Superior temporal gyrus (tissue), 1 donor: Measurements from ENCODE around the gene PSPH.
"Not testable (repeated sequence)": the region's sequence is repeated elsewhere in the genome, so short reads cannot be mapped to it uniquely, and the experiment has no call there.

ENCODE experiments used
- DNase-seq: peaks from one replicate; pipeline ENCODE4 v3.0.0-alpha.2; 2016; ENCODE audit errors: extremely low spot score

The PSPH gene

GRCh38 chr7:56063500-56063881 is 12.2 kb upstream of the PSPH start:
- DNase-seq = no peak

- no peak for DNase-seq
Observed at GRCh38 chr7:56062382-56062781, 11.1 kb upstream of the PSPH start.

GRCh38 chr7:56053993-56054392 is 2.7 kb upstream of the PSPH start:
- DNase-seq = no peak

- DNase-seq = no peak
Observed at GRCh38 chr7:56053379-56053778, 2.1 kb upstream of the PSPH start.

DNA sequence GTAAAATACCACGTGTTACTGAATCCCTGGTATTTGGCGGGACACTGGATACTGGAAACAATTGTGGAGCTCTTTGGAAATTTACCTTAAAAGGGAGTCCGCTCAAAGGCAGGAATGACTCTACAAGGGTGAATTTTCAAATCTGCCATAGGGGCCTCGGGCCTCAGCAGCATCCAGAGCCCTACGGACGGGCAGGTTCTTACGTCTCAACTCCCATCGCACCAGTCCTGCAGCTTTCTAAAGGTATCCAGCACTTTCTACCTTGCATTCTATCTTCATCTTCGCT is 248 bp downstream of the PSPH start:
- no peak for DNase-seq

GRCh38 chr7:56048763-56049162 is 2.5 kb downstream of the PSPH start:
- DNase-seq = not testable (repeated sequence)

DNA sequence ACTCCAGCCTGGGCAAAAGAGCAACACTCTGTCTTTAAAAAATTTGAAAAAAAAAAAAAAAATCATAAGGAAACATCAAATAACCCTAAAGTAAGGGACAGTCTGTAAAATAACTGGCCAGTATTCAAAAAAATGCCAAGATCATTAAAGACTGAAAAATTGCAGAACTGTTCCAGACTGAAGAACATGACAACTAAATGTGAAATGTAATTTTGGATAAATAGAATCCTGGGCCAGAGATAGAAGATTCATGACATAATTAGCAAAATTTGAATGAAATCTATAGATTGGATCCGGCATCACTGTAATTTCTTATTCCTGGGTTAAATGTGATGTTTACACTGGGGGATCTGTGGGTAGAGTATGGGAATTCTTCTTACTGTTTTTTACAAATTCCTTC is 3.0 kb downstream of the PSPH start:
- no peak for DNase-seq

GRCh38 chr7:56047446-56048116 is 3.7 kb downstream of the PSPH start:
- DNase-seq = not testable (repeated sequence)

GRCh38 chr7:56046721-56047445 is 4.4 kb downstream of the PSPH start:
- DNase-seq = no peak

DNA sequence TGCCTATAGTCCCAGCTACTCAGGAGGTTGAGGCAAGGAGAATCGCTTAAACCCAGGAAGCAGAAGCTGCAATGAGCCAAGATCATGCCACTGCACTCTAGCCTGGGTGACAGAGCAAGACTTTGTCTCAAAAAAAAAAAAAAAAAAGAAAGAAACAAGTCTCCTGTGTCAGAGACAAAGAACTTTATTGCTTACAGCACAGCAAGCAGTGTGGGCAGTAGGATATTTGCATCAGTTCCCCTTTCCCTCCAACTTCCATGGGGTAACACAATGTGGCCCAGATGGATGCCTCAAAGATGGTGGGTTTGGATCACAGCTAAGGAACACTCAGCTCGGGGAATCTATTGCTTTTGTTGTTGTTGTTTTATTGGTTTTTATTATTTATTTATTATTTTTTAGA is 5.5 kb downstream of the PSPH start:
- DNase-seq = not testable (repeated sequence)

DNA sequence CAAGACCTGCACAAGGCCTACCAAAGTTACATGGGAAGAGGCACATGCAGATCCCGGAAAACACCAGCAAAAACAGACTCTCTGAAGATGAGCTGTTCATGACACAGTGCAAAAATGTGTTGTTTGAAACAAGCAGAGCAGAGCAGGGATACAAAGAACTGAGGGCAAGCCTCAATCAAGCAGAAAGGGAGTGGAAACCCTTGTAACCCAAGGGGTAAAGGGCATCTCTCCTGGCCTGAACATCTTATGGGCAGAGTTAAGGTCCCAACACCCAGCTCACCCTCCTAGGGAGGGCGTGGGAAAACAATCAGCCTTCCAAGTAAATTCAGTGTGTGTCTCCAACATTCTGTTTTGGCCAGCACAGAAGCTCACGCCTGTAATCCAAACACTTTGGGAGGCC is 10.5 kb downstream of the PSPH start:
- no peak for DNase-seq

DNA sequence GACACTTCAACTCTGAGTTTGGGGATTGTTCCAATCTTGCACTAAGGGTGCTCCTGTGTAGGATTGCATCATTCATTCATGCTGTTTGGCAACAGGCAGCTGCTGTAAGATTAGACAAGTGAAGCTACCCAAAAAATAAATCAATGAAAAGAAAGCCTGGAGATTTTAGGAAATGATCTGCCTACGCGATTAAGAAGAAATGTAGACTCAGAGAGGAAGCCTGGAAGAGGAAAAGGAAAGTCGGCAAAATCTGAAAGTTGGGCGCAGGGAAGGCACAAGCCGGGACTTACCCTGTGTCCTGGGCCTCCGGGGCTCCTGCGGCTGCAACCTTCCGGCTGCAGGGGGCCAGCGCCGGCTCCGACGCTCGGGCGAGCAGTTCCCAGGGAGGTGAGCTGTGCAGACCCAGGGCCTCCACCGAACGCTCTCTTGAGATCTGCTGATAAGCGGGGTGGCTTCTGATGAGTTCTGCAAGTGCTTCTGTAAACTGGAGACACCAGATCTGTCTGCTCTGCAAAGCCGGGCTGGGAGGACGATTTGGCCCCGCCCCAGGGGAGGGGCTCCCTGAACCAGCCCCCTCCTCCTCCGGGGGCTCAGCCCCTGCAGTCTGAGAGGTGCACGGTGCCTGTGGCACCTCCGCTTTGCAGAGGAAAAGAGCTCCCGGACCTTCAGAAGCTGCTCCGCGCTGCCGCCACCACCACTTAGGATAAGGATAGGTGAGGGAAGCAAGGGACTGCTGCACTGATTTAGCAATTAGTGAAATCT is 17.4 kb downstream of the PSPH start:
- DNase-seq = peak; percentile 54

GRCh38 chr7:56032578-56032977 is 18.7 kb downstream of the PSPH start:
- not testable (repeated sequence) for DNase-seq

- DNase-seq = not testable (repeated sequence)
Observed at GRCh38 chr7:56031556-56031955, 19.7 kb downstream of the PSPH start.

DNA sequence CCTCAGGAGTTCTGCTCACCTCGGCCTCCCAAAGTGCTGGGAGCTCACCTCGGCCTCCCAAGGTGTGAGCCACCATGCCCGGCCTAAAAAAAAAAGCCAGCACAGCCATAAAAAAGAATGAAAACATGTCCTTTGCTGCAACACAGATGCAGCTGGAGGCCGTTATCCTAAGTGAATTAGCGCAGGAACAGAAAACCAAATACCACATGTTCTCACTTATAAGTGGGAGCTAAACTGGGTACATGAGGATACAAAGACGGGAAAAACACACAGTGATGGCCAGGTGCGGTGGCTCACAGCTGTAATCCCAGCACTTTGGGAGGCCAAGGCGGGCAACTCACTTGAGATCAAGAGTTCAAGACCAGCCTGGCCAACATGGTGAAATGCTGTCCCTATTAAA is 20.9 kb downstream of the PSPH start:
- DNase-seq = no peak

- no peak for DNase-seq
Observed at GRCh38 chr7:56028942-56029630, 22.2 kb downstream of the PSPH start.

DNA sequence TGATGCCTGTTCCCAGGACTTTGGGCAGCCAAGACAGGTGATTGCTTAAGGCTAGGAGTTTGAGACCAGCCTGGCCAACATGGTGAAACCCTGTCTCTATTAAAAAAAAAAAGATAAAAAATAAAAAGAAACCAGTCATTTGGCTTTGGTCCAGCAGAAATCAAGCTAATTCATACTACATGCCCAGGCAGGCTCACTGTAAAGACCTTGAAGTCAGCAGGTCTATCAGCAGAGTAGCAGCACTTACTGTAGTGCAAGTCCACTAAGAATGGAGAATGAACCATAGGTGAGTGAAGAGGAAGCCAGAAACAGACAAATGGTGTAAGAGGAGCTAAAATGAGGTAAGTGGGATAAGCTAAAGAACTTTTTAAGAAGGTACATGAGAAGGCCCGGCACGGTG is 24.7 kb downstream of the PSPH start:
- no peak for DNase-seq

- no peak for DNase-seq
Observed at GRCh38 chr7:56023500-56023899, 27.7 kb downstream of the PSPH start.

DNA sequence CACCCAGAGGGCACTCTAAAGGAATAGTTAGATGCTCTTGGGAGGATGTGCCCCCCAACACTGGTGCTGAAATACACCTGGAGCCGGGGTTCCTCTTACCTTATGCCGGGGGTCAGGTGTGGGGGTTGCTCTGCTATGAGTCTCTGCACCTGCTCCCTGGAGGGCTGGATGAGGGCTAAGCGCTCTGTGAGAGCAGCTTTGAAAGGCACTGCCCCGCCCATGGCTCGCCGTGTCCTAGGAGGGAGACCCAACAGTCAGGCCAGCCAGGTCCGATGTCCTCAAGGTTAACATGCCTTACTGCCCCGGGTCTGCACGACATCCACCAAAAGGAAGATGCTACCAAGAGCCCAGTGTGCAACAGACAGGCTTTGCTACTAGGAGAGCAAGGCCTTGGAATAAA is 31.7 kb downstream of the PSPH start:
- DNase-seq = no peak

DNA sequence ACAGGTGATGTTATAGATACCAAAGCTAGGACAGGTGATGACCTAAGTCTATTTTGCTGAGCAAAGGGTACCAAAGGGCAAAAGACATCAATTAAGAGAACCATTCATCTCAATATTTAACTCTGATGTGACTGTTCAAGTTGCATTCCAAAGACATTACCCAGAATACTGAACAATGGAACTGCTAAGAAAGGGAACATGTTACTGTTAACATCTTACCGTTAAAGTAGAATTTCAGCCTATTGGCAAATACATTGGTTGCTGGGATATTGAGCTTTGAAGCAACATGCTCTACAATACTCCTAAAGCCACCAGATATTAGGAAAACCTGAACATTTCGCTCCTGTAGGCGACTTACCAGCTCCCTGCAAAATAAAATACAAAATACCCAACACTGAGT is 34.2 kb downstream of the PSPH start:
- DNase-seq = not testable (repeated sequence)

DNA sequence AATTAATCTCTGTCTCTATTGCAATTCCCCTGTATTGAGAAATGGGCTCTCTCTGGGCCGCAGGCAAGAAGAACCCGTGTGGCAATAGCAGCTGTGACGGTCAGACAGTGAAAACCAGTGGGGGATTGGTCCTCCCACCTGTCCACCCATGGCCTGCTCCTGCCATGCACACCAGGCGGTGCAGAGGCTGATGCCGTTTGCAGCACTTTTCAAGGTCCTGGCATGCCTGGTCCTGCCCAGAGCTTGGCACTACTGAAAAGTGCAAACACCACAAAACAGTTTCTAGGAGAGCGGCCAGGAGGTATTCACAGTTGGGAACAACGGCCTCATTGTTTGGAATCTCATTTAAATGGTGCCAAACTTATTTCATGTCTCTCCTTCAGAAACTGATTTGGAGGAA is 41.5 kb downstream of the PSPH start:
- peak; percentile 95 for DNase-seq

DNA sequence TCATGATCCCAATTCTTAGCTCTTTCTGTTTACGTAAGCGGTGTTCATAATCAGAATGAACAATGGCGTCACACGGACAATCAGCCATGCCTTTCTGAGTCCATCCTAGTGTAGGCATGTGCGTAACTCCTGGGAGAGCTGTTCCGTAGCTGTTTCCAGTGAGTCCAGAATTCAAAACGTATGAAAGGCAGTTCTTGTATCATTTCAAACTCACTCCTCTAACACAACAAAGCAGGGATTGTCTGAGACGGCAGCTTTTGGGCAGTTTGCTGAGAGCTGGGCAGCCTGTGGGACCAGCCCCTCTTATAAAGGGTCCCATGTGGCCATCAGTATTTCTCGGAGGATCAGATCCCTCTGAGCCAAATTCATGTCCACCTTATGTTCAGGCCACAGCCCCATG is 43.4 kb downstream of the PSPH start:
- DNase-seq = peak; percentile 76
